Esophagus muscularis mucosa (tissue), 4 donors: ENCODE data around the gene FERMT2. TPM values are rescaled to one million over a fixed set of nuclear protein-coding genes. Genes with fewer than 3 reads are reported as not detected.
"Not testable (repeated sequence)": the region's sequence is repeated elsewhere in the genome, so short reads cannot be mapped to it uniquely, and the experiment has no call there.

Experiments
- DNase-seq: peaks from one replicate; pipeline ENCODE4 v3.0.0-alpha.2; 2017; ENCODE audit errors: extremely low spot score
- H3K27ac ChIP-seq, 4 donors: fragments of 200-600 bp; sonication (generic); replicated peaks in 1 of 4; 1 replicate in 3 of 4; 2 replicates in 1 of 4; pipeline ENCODE4 v1.5.1; 2016 to 2019; ENCODE audit warnings: mild to moderate bottlenecking in 1 of 4
- H3K27me3 ChIP-seq, 4 donors: fragments of 200-600 bp; sonication (generic); one replicate each; pipeline versions ENCODE4 v1.5.1 to v1.6.0; 2016 to 2019
- H3K36me3 ChIP-seq, 4 donors: fragments of 200-600 bp; sonication (generic); one replicate each; pipeline ENCODE4 v1.5.1; 2016 to 2019
- H3K4me1 ChIP-seq, 4 donors: fragments of 200-600 bp; sonication (generic); one replicate each; pipeline ENCODE4 v1.5.1; 2016 to 2019
- H3K4me3 ChIP-seq, 4 donors: fragments of 200-600 bp; sonication (generic); 1 replicate in 2 of 4; 2 replicates in 2 of 4; pipeline ENCODE4 v1.5.1; 2016 to 2019; ENCODE audit warnings: mild to moderate bottlenecking in 4 of 4, moderate library complexity in 1 of 4
- H3K9me3 ChIP-seq, 4 donors: fragments of 200-600 bp; sonication (generic); 1 replicate in 3 of 4; 2 replicates in 1 of 4; pipeline ENCODE4 v1.5.1; 2016 to 2019
- CTCF ChIP-seq, 3 experiments: fragments of 200-600 bp in 2 of 3; fragments of 450-650 bp in 1 of 3; sonication (generic) in 2 of 3; IDR thresholded peaks; one replicate each; pipeline ENCODE4 v1.5.1; 2017 to 2019; ENCODE audit warnings: antibody characterized with exemption in 3 of 3, mild to moderate bottlenecking in 2 of 3, moderate library complexity in 1 of 3
- EP300 ChIP-seq: sonication (generic); formaldehyde crosslinking; IDR thresholded peaks from one replicate; pipeline ENCODE4 v1.6.1; 2017; ENCODE audit warnings: antibody characterized with exemption
- POLR2A ChIP-seq: fragments of 450-650 bp; IDR thresholded peaks from one replicate; pipeline ENCODE4 v1.6.1; 2017; ENCODE audit warnings: antibody characterized with exemption, moderate library complexity, mild to moderate bottlenecking, low read depth
- POLR2AphosphoS5 ChIP-seq, 2 donors: sonication (generic); formaldehyde crosslinking; IDR thresholded peaks; one replicate each; pipeline ENCODE4 v1.6.1; 2017; ENCODE audit warnings: antibody characterized with exemption in 2 of 2
- WGBS: methylation state at CpG from one replicate; pipeline ENCODE4 v1.1.5; 2018; 5-methylcytosine and 5-hydroxymethylcytosine counted together
- intact Hi-C: fragments of 100-400 bp; cut with DNase I; formaldehyde crosslinking; loops from one replicate; pipeline ENCODE4 v1.15.1; 2023
- total RNA-seq, 4 donors: library from RNA; depleted of rRNA; stranded (reverse); fragments of >200 nt; gene quantifications; one replicate each; pipeline versions ENCODE4 v1.1.0 to v1.2.1, GENCODE V29; 2016

The FERMT2 gene
- total RNA-seq, 4 donors from 2014 or later, result 293 to 397 (median 370) TPM

GRCh38 chr14:52868911-52869618, 81.8 kb downstream of the FERMT2 start:
- DNase-seq, result no peak
- intact Hi-C loops, result no loop called here
- H3K36me3 ChIP-seq, result peaks cover 48 to 90% (median 74%) of the 10 kb centered on the region in 4 donors
- H3K4me1 ChIP-seq, result peaks cover 0 to 52% (median 37%) of the 10 kb centered on the region in 4 donors
- no peaks in the 10 kb centered on the region for H3K9me3 ChIP-seq
- 90% methylated on average over 9 of the region's 9 CpGs for WGBS
- TF ChIP-seq EP300, result no peak
- no peak for TF ChIP-seq POLR2AphosphoS5 (IDR thresholded peaks at IDR 0.05)
- TF ChIP-seq CTCF (IDR thresholded peaks at IDR 0.05), result no peak
- no peak for TF ChIP-seq POLR2A
- no peak overlapping the region for H3K27ac ChIP-seq
- H3K4me3 ChIP-seq, result no peak overlapping the region
- no peaks in the 10 kb centered on the region for H3K27me3 ChIP-seq

GRCh38 chr14:52864893-52865292, 86.0 kb downstream of the FERMT2 start:
- Histone ChIP-seq H3K36me3 (peaks cover 17 to 86% (median 59%) of the 10 kb centered on the region in 4 donors), H3K27ac (peak overlapping the region in 2 of 4 donors; percentile 31 to 37), H3K4me1 (peaks cover 7 to 81% (median 66%) of the 10 kb centered on the region in 4 donors)
- whole genome bisulfite sequencing, result 72% methylated on average over 7 of the region's 7 CpGs
- H3K27me3 ChIP-seq, DNase-seq, intact Hi-C loops, H3K9me3 ChIP-seq, H3K4me3 ChIP-seq: not testable (repeated sequence)

GRCh38 chr14:52863334-52863700, 87.5 kb downstream of the FERMT2 start:
- Histone ChIP-seq H3K4me1 (peaks cover 7 to 81% (median 66%) of the 10 kb centered on the region in 4 donors), H3K27me3 (no peaks in the 10 kb centered on the region), H3K27ac (peak overlapping the region; percentile 29 to 62 (median 54)), H3K9me3 (no peaks in the 10 kb centered on the region), H3K4me3 (no peak overlapping the region), H3K36me3 (peaks cover 11 to 86% (median 60%) of the 10 kb centered on the region in 4 donors)
- 61% methylated on average over 1 of the region's 1 CpG for WGBS
- no peak for TF ChIP-seq CTCF (IDR thresholded peaks at IDR 0.05)
- TF ChIP-seq POLR2AphosphoS5 (IDR thresholded peaks at IDR 0.05), result no peak
- TF ChIP-seq POLR2A, result no peak
- TF ChIP-seq EP300, result no peak
- DNase-seq, result no peak
- intact Hi-C loops, result no loop called here

- H3K4me1 ChIP-seq, result peaks cover 7 to 76% (median 68%) of the 10 kb centered on the region in 4 donors
- TF ChIP-seq POLR2A, result no peak
- H3K36me3 ChIP-seq, result peaks cover 9 to 86% (median 59%) of the 10 kb centered on the region in 4 donors
- intact Hi-C loops, result no loop called here
- no peaks in the 10 kb centered on the region for H3K9me3 ChIP-seq
- peak overlapping the region; percentile 29 to 62 (median 54) for H3K27ac ChIP-seq
- no peak overlapping the region for H3K4me3 ChIP-seq
- DNase-seq, result no peak
- WGBS, result 36% methylated on average over 4 of the region's 4 CpGs
- H3K27me3 ChIP-seq, result no peaks in the 10 kb centered on the region
These were observed 88.1 kb downstream of the FERMT2 start for GRCh38 chr14:52862632-52863333.

GRCh38 chr14:52861403-52861802, 89.4 kb downstream of the FERMT2 start:
- WGBS, result 87% methylated on average over 2 of the region's 2 CpGs
- peaks cover 9 to 98% (median 66%) of the 10 kb centered on the region in 4 donors for H3K36me3 ChIP-seq
- DNase-seq, result no peak
- intact Hi-C loops, result no loop called here
- H3K27ac ChIP-seq, result peak overlapping the region in 1 of 4 donors; percentile 46
- no peaks in the 10 kb centered on the region for H3K9me3 ChIP-seq
- peaks cover 7 to 65% (median 61%) of the 10 kb centered on the region in 4 donors for H3K4me1 ChIP-seq
- TF ChIP-seq CTCF (IDR thresholded peaks at IDR 0.05), result no peak
- TF ChIP-seq EP300, result no peak
- TF ChIP-seq POLR2AphosphoS5 (IDR thresholded peaks at IDR 0.05), result no peak
- TF ChIP-seq POLR2A, result no peak
- H3K4me3 ChIP-seq, result no peak overlapping the region
- H3K27me3 ChIP-seq, result no peaks in the 10 kb centered on the region
